Karpas-422 (cell line): ENCODE data around the gene TSTD1. TPM values are rescaled to one million over a fixed set of nuclear protein-coding genes. Genes with fewer than 3 reads are reported as not detected.

Experiments used
- DNase-seq: peaks from one replicate; pipeline ENCODE4 v3.0.0-alpha.2; 2015
- H2AFZ ChIP-seq: fragments of 200-600 bp; sonication (generic); 2 replicates; pipeline ENCODE4 v1.6.1; 2014; ENCODE audit warnings: antibody characterized with exemption, low read length, mixed read lengths
- H3K27ac ChIP-seq: fragments of 200-600 bp; sonication (generic); 2 replicates; pipeline ENCODE4 v1.5.1; 2014; ENCODE audit warnings: mild to moderate bottlenecking, low read length, moderate library complexity
- H3K27me3 ChIP-seq: fragments of 200-600 bp; sonication (generic); 2 replicates; pipeline ENCODE4 v1.6.1; 2014; ENCODE audit warnings: low read length, mixed read lengths
- H3K36me3 ChIP-seq: fragments of 200-600 bp; sonication (generic); 2 replicates; pipeline ENCODE4 v1.6.1; 2014; ENCODE audit warnings: low read length, mixed read lengths; ENCODE audit not compliant: insufficient read depth
- H3K4me1 ChIP-seq: fragments of 200-600 bp; sonication (generic); 2 replicates; pipeline ENCODE4 v1.6.1; 2014; ENCODE audit warnings: mild to moderate bottlenecking, low read length, mixed read lengths
- H3K4me2 ChIP-seq: fragments of 200-600 bp; sonication (generic); 2 replicates; pipeline ENCODE4 v1.6.1; 2014; ENCODE audit warnings: low read length, low read depth, mild to moderate bottlenecking; ENCODE audit not compliant: poor library complexity, severe bottlenecking
- H3K4me3 ChIP-seq: fragments of 200-600 bp; sonication (generic); 2 replicates; pipeline ENCODE4 v1.5.1; 2014; ENCODE audit warnings: mild to moderate bottlenecking, antibody characterized with exemption, low read length, mixed read lengths
- H3K79me2 ChIP-seq: fragments of 200-600 bp; sonication (generic); 2 replicates; pipeline ENCODE4 v1.6.1; 2014; ENCODE audit warnings: mild to moderate bottlenecking, low read length, mixed read lengths
- H3K9ac ChIP-seq: fragments of 200-600 bp; sonication (generic); 2 replicates; pipeline ENCODE4 v1.6.0; 2014; ENCODE audit warnings: low read length
- H3K9me2 ChIP-seq: fragments of 200-600 bp; sonication (generic), shearing (Covaris generic); replicated peaks from 2 replicates; pipeline ENCODE4 v1.6.0; 2014; ENCODE audit warnings: mild to moderate bottlenecking, low read length, moderate library complexity; ENCODE audit not compliant: insufficient read depth
- H3K9me3 ChIP-seq: fragments of 300-700, 200-600 bp; sonication (generic); 2 replicates; pipeline ENCODE4 v1.6.1; 2014; ENCODE audit warnings: low read length, mixed read lengths
- H4K20me1 ChIP-seq: fragments of 200-600 bp; sonication (generic); 2 replicates; pipeline ENCODE4 v1.6.1; 2014; ENCODE audit warnings: mild to moderate bottlenecking, antibody characterized with exemption, low read length, low read depth; ENCODE audit not compliant: insufficient read depth
- total RNA-seq: library from RNA; depleted of rRNA; stranded (reverse); fragments of >200 nt; shearing (Covaris generic); gene quantifications from 2 replicates; pipeline ENCODE4 v1.2.3, GENCODE V29; 2014; ENCODE audit warnings: low replicate concordance

Gene TSTD1
- total RNA-seq, 1 experiment from 2014 or later = 16.0 TPM

- Histone ChIP-seq H3K9me3 (no peaks in the 10 kb centered on the region), H3K9me2 (no peaks in the 10 kb centered on the region), H3K4me1 (peaks cover 44% of the 10 kb centered on the region), H3K36me3 (peaks cover 28% of the 10 kb centered on the region; the same call in 1 of the 2 replicates), H3K27ac (peak overlapping the region; percentile 96), H3K4me3 (peak overlapping the region; percentile 85), H3K79me2 (peaks cover 21% of the 10 kb centered on the region), H3K4me2 (peak overlapping the region; percentile 76), H2AFZ (no peak overlapping the region), H4K20me1 (no peaks in the 10 kb centered on the region), H3K9ac (peak overlapping the region; percentile 97), H3K27me3 (no peaks in the 10 kb centered on the region)
- DNase-seq = peak; percentile 89
Observed at GRCh38 chr1:161046605-161047228, 8.0 kb upstream of the TSTD1 start.

- H4K20me1 ChIP-seq = no peaks in the 10 kb centered on the region
- H3K9me2 ChIP-seq = no peaks in the 10 kb centered on the region
- peak within 1 kb of the TSS; percentile 97 for H3K9ac ChIP-seq
- peak within 1 kb of the TSS; percentile 76 for H3K4me2 ChIP-seq
- no peaks in the 10 kb centered on the region for H3K9me3 ChIP-seq
- H3K27me3 ChIP-seq = no peaks in the 10 kb centered on the region
- H3K36me3 ChIP-seq = peaks cover 25% of the 10 kb centered on the region; the same call in 1 of the 2 replicates
- H3K4me3 ChIP-seq = peak within 1 kb of the TSS; percentile 85
- DNase-seq = peak; percentile 98
- peak within 1 kb of the TSS; percentile 86 for H2AFZ ChIP-seq
- H3K27ac ChIP-seq = peak within 1 kb of the TSS; percentile 96
- peaks cover 46% of the 10 kb centered on the region for H3K4me1 ChIP-seq
- peaks cover 21% of the 10 kb centered on the region for H3K79me2 ChIP-seq
Observed at GRCh38 chr1:161045736-161046604, 7.2 kb upstream of the TSTD1 start, which contains the start of gene USF1. TSS of gene USF1 (minus strand) at chr1:161045977. CDS start at chr1:161043275, 2,702 bp downstream.

GRCh38 chr1:161044908-161045735 is 6.4 kb upstream of the TSTD1 start:
- H3K4me2 ChIP-seq = peak overlapping the region; percentile 76
- no peak overlapping the region for H2AFZ ChIP-seq
- peaks cover 30% of the 10 kb centered on the region; the same call in 1 of the 2 replicates for H3K36me3 ChIP-seq

DNA sequence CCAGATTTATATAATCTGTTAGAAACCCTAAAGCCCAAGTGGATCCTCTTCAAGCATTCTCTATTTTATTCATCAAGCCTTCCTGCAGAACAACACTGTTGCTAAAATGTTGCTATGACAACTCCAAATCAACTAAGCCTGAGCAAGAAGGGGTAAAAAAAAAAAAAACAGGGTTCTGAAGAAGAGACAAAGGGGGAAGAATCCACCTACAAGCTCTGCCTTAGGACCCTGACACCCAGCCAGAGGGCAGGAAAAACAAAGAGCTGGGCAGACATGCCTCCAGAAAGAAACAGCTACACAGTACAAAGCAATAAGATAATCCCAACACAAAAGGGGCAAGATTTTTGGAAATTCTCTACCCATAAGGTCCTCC is 5.8 kb upstream of the TSTD1 start:
- H3K4me3 ChIP-seq = peak overlapping the region; percentile 85
- H3K4me2 ChIP-seq = peak overlapping the region; percentile 76
- peaks cover 21% of the 10 kb centered on the region for H3K79me2 ChIP-seq
- peak overlapping the region; percentile 96 for H3K27ac ChIP-seq
- no peak overlapping the region for H2AFZ ChIP-seq
- H3K9ac ChIP-seq = peak overlapping the region; percentile 97
- H4K20me1 ChIP-seq = no peaks in the 10 kb centered on the region
- no peak for DNase-seq
- no peaks in the 10 kb centered on the region for H3K9me2 ChIP-seq
- peaks cover 32% of the 10 kb centered on the region for H3K36me3 ChIP-seq
- H3K9me3 ChIP-seq = no peaks in the 10 kb centered on the region
- H3K4me1 ChIP-seq = peaks cover 46% of the 10 kb centered on the region
- no peaks in the 10 kb centered on the region for H3K27me3 ChIP-seq

More at GRCh38 chr1:161044908-161045735, 6.4 kb upstream of the TSTD1 start:
- DNase-seq = peak; percentile 98
- Histone ChIP-seq H4K20me1 (no peaks in the 10 kb centered on the region), H3K79me2 (peaks cover 21% of the 10 kb centered on the region), H3K4me1 (peaks cover 46% of the 10 kb centered on the region), H3K4me3 (peak overlapping the region; percentile 85), H3K9me2 (no peaks in the 10 kb centered on the region), H3K9ac (peak overlapping the region; percentile 97), H3K27ac (peak overlapping the region; percentile 96), H3K27me3 (no peaks in the 10 kb centered on the region), H3K9me3 (no peaks in the 10 kb centered on the region)

DNA sequence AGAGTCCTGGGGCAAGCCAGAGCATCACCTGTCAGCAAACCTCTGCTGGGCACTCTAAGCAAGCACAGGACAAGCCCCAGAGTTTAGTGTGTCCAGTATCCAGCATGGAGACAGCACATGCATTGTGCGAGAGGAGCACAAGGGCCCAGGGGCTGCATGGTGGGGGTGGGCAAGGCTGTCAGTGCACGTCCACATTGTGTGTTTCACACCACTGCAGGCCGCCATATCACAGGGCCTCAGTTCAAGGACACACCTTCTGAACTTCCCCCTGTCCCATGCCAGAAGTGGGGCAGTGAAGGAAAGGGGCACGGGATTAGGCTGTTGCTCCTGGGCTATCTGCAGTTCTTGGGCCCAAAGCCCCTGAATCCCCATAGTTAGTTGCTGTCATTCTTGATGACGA is 782 bp upstream of the TSTD1 start:
- peak overlapping the region; percentile 18 for H3K4me2 ChIP-seq

DNA sequence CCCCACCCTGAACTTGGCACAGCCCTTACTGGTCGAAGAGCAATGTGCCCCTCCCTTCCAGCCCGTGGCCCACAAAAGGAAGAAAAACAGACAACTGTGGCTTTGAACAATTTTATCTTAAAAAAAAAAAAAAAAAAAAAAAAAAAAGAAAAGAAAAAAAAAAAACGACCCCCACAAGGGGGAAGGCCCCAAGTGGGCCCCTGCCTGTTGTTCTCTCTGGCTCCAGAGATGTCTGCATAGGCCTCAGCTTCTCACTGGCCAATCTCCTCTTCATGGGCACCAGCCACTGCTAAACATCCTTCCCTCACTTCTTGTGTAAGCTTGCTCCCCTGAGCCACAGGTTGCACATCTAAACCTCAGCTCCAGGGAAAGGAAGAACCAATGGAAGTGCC is 386 bp upstream of the TSTD1 start:
- H3K4me2 ChIP-seq = peak overlapping the region; percentile 23
- H2AFZ ChIP-seq = no peak overlapping the region
- peak overlapping the region; percentile 39; the same call in 1 of the 2 replicates for H3K9ac ChIP-seq
- no peaks in the 10 kb centered on the region for H3K9me2 ChIP-seq
- H4K20me1 ChIP-seq = no peaks in the 10 kb centered on the region
- no peak overlapping the region for H3K27ac ChIP-seq
- H3K9me3 ChIP-seq = no peaks in the 10 kb centered on the region
- H3K27me3 ChIP-seq = no peaks in the 10 kb centered on the region
- peaks cover 40% of the 10 kb centered on the region for H3K36me3 ChIP-seq
- H3K79me2 ChIP-seq = peaks cover 14% of the 10 kb centered on the region
- peaks cover 22% of the 10 kb centered on the region for H3K4me1 ChIP-seq
- DNase-seq = no peak
- peak overlapping the region; percentile 49; the same call in 1 of the 2 replicates for H3K4me3 ChIP-seq

More for the DNA sequence above, 782 bp upstream of the TSTD1 start:
- peaks cover 18% of the 10 kb centered on the region for H3K79me2 ChIP-seq
- no peak overlapping the region for H3K27ac ChIP-seq
- H2AFZ ChIP-seq = no peak overlapping the region
- no peaks in the 10 kb centered on the region for H4K20me1 ChIP-seq
- H3K27me3 ChIP-seq = no peaks in the 10 kb centered on the region
- no peak overlapping the region for H3K9ac ChIP-seq
- no peaks in the 10 kb centered on the region for H3K9me3 ChIP-seq
- peaks cover 40% of the 10 kb centered on the region for H3K36me3 ChIP-seq
- H3K4me3 ChIP-seq = no peak overlapping the region
- peak; percentile 45 for DNase-seq
- H3K4me1 ChIP-seq = peaks cover 25% of the 10 kb centered on the region
- no peaks in the 10 kb centered on the region for H3K9me2 ChIP-seq

DNA sequence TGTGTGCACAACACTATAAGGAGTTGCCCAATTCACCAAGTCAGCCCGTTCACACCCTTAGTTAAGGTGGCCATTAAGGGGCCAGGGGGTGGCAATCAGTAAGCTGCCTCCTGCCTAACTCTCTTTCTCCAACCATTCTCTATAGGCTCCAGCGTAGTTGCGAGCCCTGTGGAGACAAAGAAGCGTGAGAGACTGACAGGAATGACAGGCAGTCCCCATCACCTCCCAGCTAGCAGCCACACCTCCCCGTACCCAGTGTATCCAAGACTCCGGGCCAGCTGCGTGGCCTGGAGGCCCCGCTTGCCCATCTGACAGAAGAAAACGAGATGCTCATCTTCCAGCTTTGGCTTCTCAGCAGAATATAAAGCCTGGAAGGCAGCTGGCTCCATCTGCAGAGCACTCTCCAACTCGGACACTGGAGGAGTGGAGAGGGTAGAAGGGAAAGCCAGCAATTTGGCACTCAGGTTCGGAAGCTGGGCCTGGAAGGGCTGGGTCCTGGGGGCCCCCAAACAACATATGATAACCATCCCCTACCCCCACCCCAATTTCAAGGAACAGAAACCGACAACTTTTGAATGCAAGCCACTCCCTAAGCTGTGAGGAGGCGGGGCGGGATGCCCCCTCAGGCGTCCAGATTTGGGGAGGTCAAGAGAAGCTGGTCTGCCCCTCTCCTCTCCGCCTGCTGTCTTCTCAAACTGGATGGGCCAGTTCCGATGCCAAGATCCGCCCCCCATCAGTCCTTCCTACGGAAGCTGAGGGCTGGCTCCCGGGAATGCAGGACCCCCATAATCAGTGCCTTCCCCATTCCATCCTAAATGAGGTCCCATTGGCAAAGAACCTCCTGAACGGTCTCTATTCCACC is 872 bp downstream of the TSTD1 start:
- no peak overlapping the region for H2AFZ ChIP-seq
- DNase-seq = peak; percentile 42
- peaks cover 3% of the 10 kb centered on the region for H3K79me2 ChIP-seq
- H3K4me2 ChIP-seq = peak overlapping the region; percentile 23
- H3K4me3 ChIP-seq = peak overlapping the region; percentile 49; the same call in 1 of the 2 replicates
- no peaks in the 10 kb centered on the region for H4K20me1 ChIP-seq
- peak overlapping the region; percentile 39; the same call in 1 of the 2 replicates for H3K9ac ChIP-seq
- H3K27ac ChIP-seq = no peak overlapping the region
- peaks cover 35% of the 10 kb centered on the region for H3K36me3 ChIP-seq
- no peaks in the 10 kb centered on the region for H3K9me2 ChIP-seq
- no peaks in the 10 kb centered on the region for H3K27me3 ChIP-seq
- no peaks in the 10 kb centered on the region for H3K9me3 ChIP-seq
- H3K4me1 ChIP-seq = peaks cover 13% of the 10 kb centered on the region
